ENCODE data around the gene SOS1.

GRCh38 chr2:39013871-39014270 is 107.0 kb downstream of the SOS1 start:
- TF ChIP-seq CTCF (IDR thresholded peaks at IDR 0.05) (no peak), POLR2A (IDR thresholded peaks at IDR 0.05) (no peak)
